Measurements from ENCODE around the gene POLD3. TPM values are rescaled to one million over a fixed set of nuclear protein-coding genes. Genes with fewer than 3 reads are reported as not detected.

Gene POLD3
- total and polyA plus RNA-seq, 2 donors (not counting 1 experiment from before 2014, with no cell fraction given) = 4.6 to 17.6 TPM

GRCh38 chr11:74602637-74603556, 10.5 kb downstream of the POLD3 start:
- H3K4me2 ChIP-seq (replicated peaks; ENCODE audit: low read depth, low read length, poor library complexity, severe bottlenecking) = no peak overlapping the region
- no peak overlapping the region for H2AFZ ChIP-seq (ENCODE audit: insufficient read depth, low read depth, low read length, poor library complexity, severe bottlenecking)
- CTCF ChIA-PET = interaction anchor here (1.6 kb wide), 1 partner anchor 9 kb away, joined by 5 read pairs; no protein-coding TSS in a partner anchor
- no peaks in the 10 kb centered on the region for H3K27me3 ChIP-seq (replicated peaks in 1 of 4; ENCODE audit: control extremely low read depth in 1 of 4, control insufficient read depth in 3 of 4, insufficient read depth in 4 of 4, low read length in 3 of 4)
- no peaks in the 10 kb centered on the region for H3K9me3 Mint-ChIP-seq (ENCODE audit: insufficient read depth)
- H3K27ac Mint-ChIP-seq = no peak overlapping the region
- H3K4me1 Mint-ChIP-seq = peaks cover 3% of the 10 kb centered on the region
- TF ChIP-seq CTCF (IDR thresholded peaks at IDR 0.05) = no peak
- TF ChIP-seq EZH2 (IDR thresholded peaks at IDR 0.05; ENCODE audit: borderline replicate concordance, insufficient read depth, low read depth, low read length, poor library complexity, severe bottlenecking) = no peak
- 92% methylated on average over 3 of the region's 4 CpGs for WGBS (ENCODE audit: insufficient coverage)
- H3K36me3 ChIP-seq (replicated peaks in 1 of 2; ENCODE audit: control extremely low read depth in 1 of 2, control insufficient read depth in 1 of 2, extremely low read depth in 1 of 2, insufficient read depth in 2 of 2, low read length in 1 of 2) = peaks cover 3 to 13% of the 10 kb centered on the region in 2 experiments
- intact Hi-C loops (cut with micrococcal nuclease) = no loop called here
- no peak overlapping the region for H3K9ac ChIP-seq (ENCODE audit: low read length)
- no peak overlapping the region for H3K4me3 ChIP-seq (ENCODE audit: control extremely low read depth in 1 of 5, extremely low read depth in 1 of 5, insufficient read depth in 1 of 5, low read depth in 2 of 5, low read length in 4 of 5)
- H3K27me3 Mint-ChIP-seq = no peaks in the 10 kb centered on the region
- POLR2A ChIA-PET = no interaction called here
- peaks cover under 1% of the 10 kb centered on the region for H3K79me2 ChIP-seq (ENCODE audit: control insufficient read depth, insufficient read depth, low read length)
- no peaks in the 10 kb centered on the region for H4K20me1 ChIP-seq (ENCODE audit: control insufficient read depth, insufficient read depth, low read length, poor library complexity, severe bottlenecking)
- ATAC-seq (ENCODE audit: low read depth) (no peak), DNase-seq (no peak)
- H3K9me3 ChIP-seq (ENCODE audit: control extremely low read depth in 1 of 3, control insufficient read depth in 2 of 3, insufficient read depth in 1 of 3, low read length in 2 of 3) = no peaks in the 10 kb centered on the region
- no peak overlapping the region for H3K27ac ChIP-seq (ENCODE audit: low read length in 2 of 2)
- no peaks in the 10 kb centered on the region for H3K4me1 ChIP-seq (ENCODE audit: control insufficient read depth in 2 of 2, insufficient read depth in 2 of 2, low read length in 2 of 2)
- H3K4me3 Mint-ChIP-seq = no peak overlapping the region

- H3K9me3 Mint-ChIP-seq (ENCODE audit: insufficient read depth) = no peaks in the 10 kb centered on the region
- Histone ChIP-seq H4K20me1 (ENCODE audit: control insufficient read depth, insufficient read depth, low read length, poor library complexity, severe bottlenecking) (no peaks in the 10 kb centered on the region), H3K4me2 (replicated peaks; ENCODE audit: low read depth, low read length, poor library complexity, severe bottlenecking) (no peak overlapping the region), H3K4me1 (ENCODE audit: control insufficient read depth in 2 of 2, insufficient read depth in 2 of 2, low read length in 2 of 2) (no peaks in the 10 kb centered on the region), H3K4me3 (ENCODE audit: control extremely low read depth in 1 of 5, extremely low read depth in 1 of 5, insufficient read depth in 1 of 5, low read depth in 2 of 5, low read length in 4 of 5) (no peak overlapping the region), H3K9ac (ENCODE audit: low read length) (no peak overlapping the region), H3K79me2 (ENCODE audit: control insufficient read depth, insufficient read depth, low read length) (no peaks in the 10 kb centered on the region), H2AFZ (ENCODE audit: insufficient read depth, low read depth, low read length, poor library complexity, severe bottlenecking) (no peak overlapping the region), H3K36me3 (replicated peaks in 1 of 2; ENCODE audit: control extremely low read depth in 1 of 2, control insufficient read depth in 1 of 2, extremely low read depth in 1 of 2, insufficient read depth in 2 of 2, low read length in 1 of 2) (peaks cover 3 to 13% of the 10 kb centered on the region in 2 experiments), H3K27ac (ENCODE audit: low read length in 2 of 2) (no peak overlapping the region), H3K9me3 (ENCODE audit: control extremely low read depth in 1 of 3, control insufficient read depth in 2 of 3, insufficient read depth in 1 of 3, low read length in 2 of 3) (no peaks in the 10 kb centered on the region), H3K27me3 (replicated peaks in 1 of 4; ENCODE audit: control extremely low read depth in 1 of 4, control insufficient read depth in 3 of 4, insufficient read depth in 4 of 4, low read length in 3 of 4) (no peaks in the 10 kb centered on the region)
- peaks cover 3% of the 10 kb centered on the region for H3K4me1 Mint-ChIP-seq
- ChIA-PET POLR2A (no interaction called here), CTCF (interaction anchor here (1.6 kb wide), 1 partner anchor 10 kb away, joined by 5 read pairs; no protein-coding TSS in a partner anchor)
- no peak overlapping the region for H3K4me3 Mint-ChIP-seq
- ATAC-seq (ENCODE audit: low read depth) (no peak), DNase-seq (no peak)
- no CpG with 5 or more reads among the region's 1 CpG for WGBS (ENCODE audit: insufficient coverage)
- H3K27me3 Mint-ChIP-seq = no peaks in the 10 kb centered on the region
- intact Hi-C loops (cut with micrococcal nuclease) = no loop called here
- no peak overlapping the region for H3K27ac Mint-ChIP-seq
- no peak for TF ChIP-seq EZH2 (IDR thresholded peaks at IDR 0.05; ENCODE audit: borderline replicate concordance, insufficient read depth, low read depth, low read length, poor library complexity, severe bottlenecking)
- TF ChIP-seq CTCF (IDR thresholded peaks at IDR 0.05) = no peak
Observed at GRCh38 chr11:74603845-74604244, 11.5 kb downstream of the POLD3 start.

All from B cell (primary cell).